Uterus (tissue), 2 donors: ENCODE results near the gene FBRS.

ENCODE experiments used
- POLR2A ChIP-seq, 2 donors: fragments of 450-650 bp; IDR thresholded peaks; one replicate each; pipeline ENCODE4 v1.6.1; 2016; ENCODE audit warnings: antibody characterized with exemption in 2 of 2, mild to moderate bottlenecking in 1 of 2, moderate library complexity in 1 of 2
- TF ChIP-seq, protein P1 (sequence below), 4 experiments: fragments of 200-600 bp in 2 of 4; fragments of 450-650 bp in 2 of 4; sonication (generic) in 2 of 4; IDR thresholded peaks; one replicate each; pipeline ENCODE4 v1.5.1; 2016 to 2019; ENCODE audit warnings: antibody characterized with exemption in 4 of 4, mild to moderate bottlenecking in 2 of 4, moderate library complexity in 1 of 4

DNA sequence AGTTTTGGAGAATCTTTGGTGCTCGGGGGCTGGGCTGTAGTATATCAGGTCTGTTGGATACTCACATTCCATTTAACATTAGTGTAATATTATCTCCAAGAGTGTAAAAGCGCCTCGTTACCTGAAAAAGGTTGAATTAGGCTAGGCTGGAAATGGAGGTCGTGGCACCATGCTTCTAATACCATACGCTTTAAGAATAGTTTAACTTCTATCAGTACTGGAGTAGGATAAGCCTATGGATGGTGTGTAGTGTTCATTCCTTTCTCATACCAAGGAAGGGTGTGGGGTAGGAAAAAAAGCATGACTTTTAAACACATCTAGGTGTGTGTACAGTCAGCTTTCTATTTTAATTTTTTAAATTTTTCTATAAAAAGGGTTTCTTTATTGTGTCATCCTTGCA, 42.7 kb downstream of the FBRS start:
- TF ChIP-seq, protein P1, sequence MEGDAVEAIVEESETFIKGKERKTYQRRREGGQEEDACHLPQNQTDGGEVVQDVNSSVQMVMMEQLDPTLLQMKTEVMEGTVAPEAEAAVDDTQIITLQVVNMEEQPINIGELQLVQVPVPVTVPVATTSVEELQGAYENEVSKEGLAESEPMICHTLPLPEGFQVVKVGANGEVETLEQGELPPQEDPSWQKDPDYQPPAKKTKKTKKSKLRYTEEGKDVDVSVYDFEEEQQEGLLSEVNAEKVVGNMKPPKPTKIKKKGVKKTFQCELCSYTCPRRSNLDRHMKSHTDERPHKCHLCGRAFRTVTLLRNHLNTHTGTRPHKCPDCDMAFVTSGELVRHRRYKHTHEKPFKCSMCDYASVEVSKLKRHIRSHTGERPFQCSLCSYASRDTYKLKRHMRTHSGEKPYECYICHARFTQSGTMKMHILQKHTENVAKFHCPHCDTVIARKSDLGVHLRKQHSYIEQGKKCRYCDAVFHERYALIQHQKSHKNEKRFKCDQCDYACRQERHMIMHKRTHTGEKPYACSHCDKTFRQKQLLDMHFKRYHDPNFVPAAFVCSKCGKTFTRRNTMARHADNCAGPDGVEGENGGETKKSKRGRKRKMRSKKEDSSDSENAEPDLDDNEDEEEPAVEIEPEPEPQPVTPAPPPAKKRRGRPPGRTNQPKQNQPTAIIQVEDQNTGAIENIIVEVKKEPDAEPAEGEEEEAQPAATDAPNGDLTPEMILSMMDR (IDR thresholded peaks at IDR 0.05) = no peak
- TF ChIP-seq POLR2A (IDR thresholded peaks at IDR 0.05) = no peak
